Thyroid gland (tissue), 4 donors: ENCODE results near the gene AFF3. TPM values are rescaled to one million over a fixed set of nuclear protein-coding genes. Genes with fewer than 3 reads are reported as not detected.
"Not testable (repeated sequence)": the region's sequence is repeated elsewhere in the genome, so short reads cannot be mapped to it uniquely, and the experiment has no call there.

Source experiments
- DNase-seq, 2 donors: peaks; one replicate each; pipeline ENCODE4 v3.0.0-alpha.2; 2019
- H3K27ac ChIP-seq, 3 donors: fragments of 200-600 bp; sonication (generic); 1 replicate in 2 of 3; 2 replicates in 1 of 3; pipeline ENCODE4 v1.5.1; 2016 to 2019; ENCODE audit warnings: mild to moderate bottlenecking in 1 of 3, moderate library complexity in 1 of 3
- H3K27me3 ChIP-seq: fragments of 200-600 bp; sonication (generic); one replicate; pipeline ENCODE4 v1.5.1; 2019
- H3K36me3 ChIP-seq, 2 donors: fragments of 200-600 bp; sonication (generic); one replicate each; pipeline ENCODE4 v1.5.1; 2016 to 2019
- H3K4me1 ChIP-seq, 2 donors: fragments of 200-600 bp; sonication (generic); one replicate each; pipeline ENCODE4 v1.5.1; 2017 to 2019
- H3K4me3 ChIP-seq, 3 donors: fragments of 200-600 bp; sonication (generic); replicated peaks in 1 of 3; 1 replicate in 2 of 3; 2 replicates in 1 of 3; pipeline ENCODE4 v1.5.1; 2016; ENCODE audit warnings: mild to moderate bottlenecking in 1 of 3
- H3K9me3 ChIP-seq: fragments of 200-600 bp; sonication (generic); one replicate; pipeline ENCODE4 v1.5.1; 2017
- CTCF ChIP-seq, 6 experiments: fragments of 200-600 bp in 3 of 6; fragments of 450-650 bp in 3 of 6; sonication (generic) in 3 of 6; IDR thresholded peaks; one replicate each; pipeline ENCODE4 v1.5.1; 2016 to 2019; ENCODE audit warnings: antibody characterized with exemption in 6 of 6, mild to moderate bottlenecking in 2 of 6, inconsistent platforms in 1 of 6, moderate library complexity in 1 of 6
- POLR2A ChIP-seq, 2 donors: fragments of 450-650 bp; IDR thresholded peaks; one replicate each; pipeline ENCODE4 v1.6.1; 2017; ENCODE audit warnings: antibody characterized with exemption in 2 of 2, mild to moderate bottlenecking in 2 of 2, moderate library complexity in 1 of 2
- WGBS, 2 donors: methylation state at CpG; one replicate each; pipeline ENCODE4 v1.1.5; 2017; 5-methylcytosine and 5-hydroxymethylcytosine counted together
- intact Hi-C: fragments of 100-400 bp; cut with DNase I; formaldehyde crosslinking; loops from one replicate; pipeline ENCODE4 v1.15.1; 2023
- total RNA-seq, 4 donors: library from RNA; depleted of rRNA; stranded (reverse); fragments of >200 nt; gene quantifications; one replicate each; pipeline ENCODE4 v1.2.3, GENCODE V29; 2016

The AFF3 gene
- total RNA-seq, 4 donors from 2014 or later, result 0.54 to 2.6 (median 1.1) TPM

GRCh38 chr2:99779276-99779675, 363.1 kb downstream of the AFF3 start:
- no peaks in the 10 kb centered on the region for H3K4me1 ChIP-seq
- no peak overlapping the region for H3K4me3 ChIP-seq
- H3K9me3 ChIP-seq, result no peaks in the 10 kb centered on the region
- TF ChIP-seq CTCF (IDR thresholded peaks at IDR 0.05) (no peak), POLR2A (IDR thresholded peaks at IDR 0.05) (no peak)
- no peaks in the 10 kb centered on the region for H3K27me3 ChIP-seq
- intact Hi-C loops, result no loop called here
- 94 to 95% methylated on average over 4 of the region's 4 CpGs for WGBS, 2 donors
- H3K27ac ChIP-seq, result no peak overlapping the region
- H3K36me3 ChIP-seq, result no peaks in the 10 kb centered on the region
- no peak for DNase-seq

GRCh38 chr2:99777656-99778290, 364.6 kb downstream of the AFF3 start:
- WGBS, 2 donors, result 95 to 98% methylated on average over 6 of the region's 6 CpGs
- Histone ChIP-seq H3K4me1 (no peaks in the 10 kb centered on the region), H3K27ac (no peak overlapping the region), H3K36me3 (no peaks in the 10 kb centered on the region), H3K9me3 (no peaks in the 10 kb centered on the region), H3K27me3 (no peaks in the 10 kb centered on the region), H3K4me3 (no peak overlapping the region)
- no peak for TF ChIP-seq CTCF (IDR thresholded peaks at IDR 0.05)
- TF ChIP-seq POLR2A (IDR thresholded peaks at IDR 0.05), result no peak
- DNase-seq, result no peak
- intact Hi-C loops, result no loop called here

- 72 to 80% methylated on average over 8 of the region's 8 CpGs for WGBS, 2 donors
- DNase-seq, result no peak
- no peaks in the 10 kb centered on the region for H3K9me3 ChIP-seq
- TF ChIP-seq POLR2A (IDR thresholded peaks at IDR 0.05) (no peak), CTCF (IDR thresholded peaks at IDR 0.05) (no peak)
- no peaks in the 10 kb centered on the region for H3K4me1 ChIP-seq
- H3K36me3 ChIP-seq, result no peaks in the 10 kb centered on the region
- intact Hi-C loops, result no loop called here
- no peaks in the 10 kb centered on the region for H3K27me3 ChIP-seq
- no peak overlapping the region for H3K4me3 ChIP-seq
- H3K27ac ChIP-seq, result no peak overlapping the region
These were observed 365.3 kb downstream of the AFF3 start for GRCh38 chr2:99776906-99777646.

- H3K36me3 ChIP-seq, result no peaks in the 10 kb centered on the region
- intact Hi-C loops, result no loop called here
- H3K4me3 ChIP-seq, result no peak overlapping the region
- TF ChIP-seq POLR2A (IDR thresholded peaks at IDR 0.05) (no peak), CTCF (IDR thresholded peaks at IDR 0.05) (no peak)
- DNase-seq, result no peak
- no peaks in the 10 kb centered on the region for H3K4me1 ChIP-seq
- H3K27ac ChIP-seq, result no peak overlapping the region
- H3K27me3 ChIP-seq, result no peaks in the 10 kb centered on the region
- WGBS, 2 donors, result 83 to 87% methylated on average over 3 of the region's 3 CpGs
- H3K9me3 ChIP-seq, result no peaks in the 10 kb centered on the region
These were observed 366.0 kb downstream of the AFF3 start for GRCh38 chr2:99776206-99776905.

- no peaks in the 10 kb centered on the region for H3K27me3 ChIP-seq
- 75 to 78% methylated on average over 4 of the region's 4 CpGs for WGBS, 2 donors
- no peaks in the 10 kb centered on the region for H3K9me3 ChIP-seq
- H3K4me3 ChIP-seq, result no peak overlapping the region
- intact Hi-C loops, result no loop called here
- H3K36me3 ChIP-seq, result no peaks in the 10 kb centered on the region
- H3K27ac ChIP-seq, result no peak overlapping the region
- H3K4me1 ChIP-seq, result no peaks in the 10 kb centered on the region
- no peak for DNase-seq
- TF ChIP-seq CTCF (IDR thresholded peaks at IDR 0.05) (no peak), POLR2A (IDR thresholded peaks at IDR 0.05) (no peak)
These were observed 366.8 kb downstream of the AFF3 start for GRCh38 chr2:99775585-99775984.

GRCh38 chr2:99773642-99774041, 368.7 kb downstream of the AFF3 start:
- H3K27ac ChIP-seq, intact Hi-C loops, DNase-seq, H3K4me1 ChIP-seq, H3K4me3 ChIP-seq, H3K36me3 ChIP-seq, H3K9me3 ChIP-seq, H3K27me3 ChIP-seq: not testable (repeated sequence)
- WGBS, 2 donors, result 84 to 90% methylated on average over 1 of the region's 1 CpG
